Cardiac fibroblast (primary cell): Measurements from ENCODE around the gene HMCN2.

Experiments
- DNase-seq, 2 donors: peaks; one replicate each; pipeline versions ENCODE4 v3.0.0 to v3.0.0-alpha.2; 2010; ENCODE audit warnings: low read depth in 2 of 2
- H3K4me3 ChIP-seq, 2 donors: replicated peaks in 1 of 2; 1 replicate in 1 of 2; 2 replicates in 1 of 2; pipeline ENCODE4 v1.5.1; 2011; ENCODE audit warnings: low read depth in 2 of 2, low read length in 2 of 2, mild to moderate bottlenecking in 2 of 2, moderate library complexity in 1 of 2
- TF ChIP-seq, protein P1 (sequence below): IDR thresholded peaks from one replicate; pipeline ENCODE4 v1.5.1; 2011; ENCODE audit warnings: low read depth, mild to moderate bottlenecking, low read length, inconsistent platforms

HMCN2 gene

GRCh38 chr9:130368631-130369103 lies 103.1 kb downstream of the HMCN2 start:
- no peak for DNase-seq
- TF ChIP-seq, protein P1, sequence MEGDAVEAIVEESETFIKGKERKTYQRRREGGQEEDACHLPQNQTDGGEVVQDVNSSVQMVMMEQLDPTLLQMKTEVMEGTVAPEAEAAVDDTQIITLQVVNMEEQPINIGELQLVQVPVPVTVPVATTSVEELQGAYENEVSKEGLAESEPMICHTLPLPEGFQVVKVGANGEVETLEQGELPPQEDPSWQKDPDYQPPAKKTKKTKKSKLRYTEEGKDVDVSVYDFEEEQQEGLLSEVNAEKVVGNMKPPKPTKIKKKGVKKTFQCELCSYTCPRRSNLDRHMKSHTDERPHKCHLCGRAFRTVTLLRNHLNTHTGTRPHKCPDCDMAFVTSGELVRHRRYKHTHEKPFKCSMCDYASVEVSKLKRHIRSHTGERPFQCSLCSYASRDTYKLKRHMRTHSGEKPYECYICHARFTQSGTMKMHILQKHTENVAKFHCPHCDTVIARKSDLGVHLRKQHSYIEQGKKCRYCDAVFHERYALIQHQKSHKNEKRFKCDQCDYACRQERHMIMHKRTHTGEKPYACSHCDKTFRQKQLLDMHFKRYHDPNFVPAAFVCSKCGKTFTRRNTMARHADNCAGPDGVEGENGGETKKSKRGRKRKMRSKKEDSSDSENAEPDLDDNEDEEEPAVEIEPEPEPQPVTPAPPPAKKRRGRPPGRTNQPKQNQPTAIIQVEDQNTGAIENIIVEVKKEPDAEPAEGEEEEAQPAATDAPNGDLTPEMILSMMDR, result no peak
- no peak overlapping the region for H3K4me3 ChIP-seq

DNA sequence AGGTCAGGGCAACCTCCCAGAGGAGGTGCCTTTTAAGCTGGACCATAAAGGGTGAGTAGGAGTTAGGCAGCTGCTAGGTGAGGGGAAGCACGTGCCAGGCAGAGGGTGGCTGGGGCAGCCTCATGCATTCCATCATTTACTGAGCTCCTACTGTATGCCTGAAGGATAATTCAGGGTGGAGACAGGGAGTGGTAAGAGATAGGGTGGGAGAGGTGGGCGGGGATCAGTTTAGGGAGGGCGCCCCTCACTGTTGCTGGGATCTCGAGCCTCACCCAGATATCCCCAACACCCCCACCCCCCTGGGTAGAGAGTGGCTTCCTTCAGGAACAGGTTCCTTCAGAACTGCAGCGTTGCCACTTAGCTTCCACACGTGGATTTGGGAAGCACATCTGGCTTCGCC lies 104.7 kb downstream of the HMCN2 start:
- DNase-seq, result no peak
- no peak overlapping the region for H3K4me3 ChIP-seq
- TF ChIP-seq, protein P1, result no peak

GRCh38 chr9:130371196-130371966 lies 105.8 kb downstream of the HMCN2 start:
- DNase-seq, result peak; percentile 2 to 4
- TF ChIP-seq, protein P1, result no peak
- H3K4me3 ChIP-seq, result no peak overlapping the region

GRCh38 chr9:130372057-130372456 lies 106.5 kb downstream of the HMCN2 start:
- TF ChIP-seq, protein P1, result no peak
- H3K4me3 ChIP-seq, result no peak overlapping the region
- DNase-seq, result no peak

GRCh38 chr9:130373679-130374325 lies 108.2 kb downstream of the HMCN2 start:
- TF ChIP-seq, protein P1, result no peak
- no peak for DNase-seq
- no peak overlapping the region for H3K4me3 ChIP-seq

DNA sequence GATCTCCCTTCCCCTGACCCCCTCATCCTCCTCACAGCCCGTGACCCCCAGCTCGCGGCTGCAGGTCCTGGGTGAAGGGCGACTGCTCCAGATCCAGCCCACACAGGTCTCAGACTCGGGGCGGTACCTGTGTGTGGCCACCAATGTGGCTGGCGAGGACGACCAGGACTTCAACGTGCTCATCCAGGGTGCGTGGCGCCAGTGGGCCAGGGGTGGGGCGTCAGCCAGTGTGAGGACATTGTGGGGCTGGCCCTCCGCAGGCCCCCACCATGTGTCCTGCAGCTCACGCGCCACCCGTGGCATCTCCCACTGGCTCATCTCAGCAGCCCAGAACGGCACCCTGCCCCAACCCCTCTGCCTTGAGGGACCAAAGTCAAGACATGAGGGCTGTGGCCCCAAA lies 112.1 kb downstream of the HMCN2 start:
- H3K4me3 ChIP-seq, result no peak overlapping the region
- TF ChIP-seq, protein P1, result no peak
- DNase-seq, result no peak
